SW 1271 (cell line): ENCODE results near the gene CRB3.
A peak's percentile ranks its signal among the peaks of the same experiment; 100 is the strongest.
"Not testable (repeated sequence)": the region's sequence is repeated elsewhere in the genome, so short reads cannot be mapped to it uniquely, and the experiment has no call there.

Experiments used
- DNase-seq, 2 experiments: peaks; one replicate each; lab custom pipeline; 2025; lab: John Stamatoyannopoulos, UW

CRB3 gene, protein sequence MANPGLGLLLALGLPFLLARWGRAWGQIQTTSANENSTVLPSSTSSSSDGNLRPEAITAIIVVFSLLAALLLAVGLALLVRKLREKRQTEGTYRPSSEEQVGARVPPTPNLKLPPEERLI

DNA sequence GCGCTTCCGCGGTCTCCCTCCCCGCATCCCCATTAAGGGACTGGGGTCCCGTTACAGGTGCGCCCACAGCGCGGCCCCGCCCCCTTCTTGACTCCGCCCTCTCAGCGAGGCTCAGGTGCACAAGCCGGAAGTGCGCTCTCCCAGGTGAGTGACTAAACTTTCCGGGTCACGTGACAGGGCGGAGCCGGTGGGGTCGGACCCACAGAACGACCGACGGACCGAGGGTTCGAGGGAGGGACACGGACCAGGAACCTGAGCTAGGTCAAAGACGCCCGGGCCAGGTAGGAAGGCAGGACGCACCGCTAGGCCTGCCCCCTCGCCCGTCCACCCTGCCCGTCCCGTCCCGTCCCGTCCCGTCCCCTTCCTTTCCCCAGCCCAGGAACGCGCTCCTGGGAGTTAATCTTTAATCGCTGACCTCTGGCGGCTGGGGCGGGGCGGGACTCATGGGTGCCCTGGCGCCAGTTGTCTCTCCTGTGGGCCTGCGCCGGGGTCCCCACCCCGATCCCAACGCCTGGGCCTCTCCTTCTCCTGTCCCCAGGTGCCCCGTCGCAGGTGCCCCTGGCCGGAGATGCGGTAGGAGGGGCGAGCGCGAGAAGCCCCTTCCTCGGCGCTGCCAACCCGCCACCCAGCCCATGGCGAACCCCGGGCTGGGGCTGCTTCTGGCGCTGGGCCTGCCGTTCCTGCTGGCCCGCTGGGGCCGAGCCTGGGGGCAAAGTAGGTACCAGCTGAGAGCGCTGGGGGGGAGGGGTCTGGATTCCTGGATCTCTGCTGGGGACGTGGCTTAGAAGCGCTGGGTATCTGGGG lies at the start of gene CRB3:
Gene CRB3, plus strand, starts transcription at position 202 of the 804 bp plus-strand sequence. Its CDS starts 431 bp downstream, at position 633.
- DNase-seq, result no peak

DNA sequence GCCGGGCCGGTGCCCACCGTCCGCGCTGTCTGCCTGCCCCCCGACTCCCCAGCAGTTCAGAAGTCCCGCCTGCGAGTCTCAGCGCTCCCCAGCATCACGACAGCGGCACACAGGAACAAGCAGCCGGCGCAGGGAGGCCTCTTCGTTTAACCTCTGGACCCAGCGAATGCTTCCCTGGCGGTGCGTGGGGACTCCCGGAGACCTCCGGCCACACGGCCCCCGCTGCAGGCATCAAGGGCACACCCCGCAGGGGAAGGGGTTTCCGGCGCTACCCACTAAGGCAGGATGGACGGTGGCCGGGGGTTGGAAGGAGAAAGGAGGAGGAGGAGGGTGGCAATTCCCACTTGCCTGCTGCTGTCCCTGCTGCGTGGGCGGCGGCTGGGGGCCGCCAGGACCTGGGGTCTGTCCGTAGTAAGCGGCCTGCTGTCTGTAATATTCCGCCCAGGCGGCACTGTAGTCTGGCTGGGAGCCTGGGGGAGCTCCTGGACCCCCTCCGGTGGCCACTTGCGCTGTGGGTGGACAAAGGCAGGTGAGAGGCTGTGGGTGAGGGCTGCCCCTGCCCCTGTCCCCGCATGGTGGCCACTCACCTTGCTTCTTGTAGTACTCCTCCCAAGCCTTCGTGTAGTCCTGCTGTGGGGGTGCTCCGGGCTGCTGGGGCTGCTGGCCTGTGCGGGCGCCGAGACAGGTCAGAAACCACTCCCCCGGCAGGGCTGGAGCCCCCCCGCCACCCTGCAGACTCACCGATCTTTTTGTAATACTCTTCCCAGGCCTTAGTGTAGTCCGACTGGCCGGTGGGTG lies 49.1 kb upstream of the CRB3 start:
- DNase-seq, result no peak

DNA sequence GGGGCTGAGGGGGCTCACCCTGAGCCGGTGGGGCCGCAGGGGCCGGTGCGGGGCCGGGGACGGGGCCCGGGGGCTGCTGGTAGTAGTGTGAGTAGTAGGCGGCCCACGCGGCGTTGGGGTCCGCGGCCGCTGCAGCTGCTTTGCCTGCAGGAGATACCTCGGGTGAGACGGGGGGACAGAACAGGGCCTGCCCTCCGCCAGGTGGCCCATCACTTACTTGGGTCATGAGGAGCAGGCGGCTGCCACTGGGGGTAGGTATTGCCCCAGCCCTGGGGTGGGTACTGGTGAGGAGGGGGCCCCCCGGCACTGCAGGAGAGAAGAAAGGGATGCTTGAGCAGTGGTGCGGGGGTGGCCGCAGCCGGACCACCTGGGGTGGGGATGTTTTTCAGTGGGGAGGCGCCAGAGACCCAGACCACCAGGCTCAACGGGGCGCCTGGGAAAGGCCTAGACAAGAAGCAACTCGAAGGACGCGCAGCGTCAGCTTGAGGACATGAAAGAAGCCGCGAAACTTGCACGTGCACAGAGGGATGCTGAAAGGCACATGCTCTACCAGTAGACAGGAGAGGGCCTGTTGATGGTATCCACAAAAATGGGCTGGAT lies 48.4 kb upstream of the CRB3 start:
- no peak for DNase-seq

DNA sequence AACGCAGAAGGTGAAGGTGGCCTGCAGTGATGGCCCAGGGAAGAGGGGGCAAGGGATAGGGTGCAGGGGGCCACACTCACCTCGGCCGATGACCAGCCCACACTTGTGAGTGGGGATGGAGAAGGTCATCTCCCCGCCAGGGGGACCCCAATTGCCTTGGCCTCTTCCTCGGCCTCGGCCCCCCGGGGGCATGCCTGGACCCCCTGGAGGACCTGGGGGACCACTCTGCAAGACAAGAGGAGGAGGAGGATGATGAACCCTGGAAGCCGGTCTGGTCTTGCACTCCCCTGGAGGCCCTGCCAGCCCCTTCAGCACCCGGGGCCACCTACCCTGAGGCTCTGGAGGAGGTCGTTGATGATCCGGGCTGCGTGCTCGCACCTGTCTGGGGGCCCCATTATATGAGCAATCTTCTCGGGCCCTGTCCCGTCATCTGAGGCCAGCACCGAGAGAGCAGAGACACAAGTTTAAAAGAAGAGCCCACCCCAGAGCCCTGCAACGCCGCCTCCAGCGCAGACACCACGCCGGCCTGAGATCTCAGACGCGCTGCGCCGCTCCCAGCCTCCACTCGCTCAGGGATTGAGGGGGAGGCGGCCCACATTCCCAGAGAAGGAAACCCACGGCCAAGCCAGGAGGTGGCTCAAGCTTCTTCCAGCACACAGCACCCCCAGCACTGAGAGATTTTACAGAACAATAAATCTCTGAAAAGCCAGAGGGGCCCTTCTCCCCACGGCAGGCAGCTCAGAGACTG lies 47.2 kb upstream of the CRB3 start:
- DNase-seq, result no peak

DNA sequence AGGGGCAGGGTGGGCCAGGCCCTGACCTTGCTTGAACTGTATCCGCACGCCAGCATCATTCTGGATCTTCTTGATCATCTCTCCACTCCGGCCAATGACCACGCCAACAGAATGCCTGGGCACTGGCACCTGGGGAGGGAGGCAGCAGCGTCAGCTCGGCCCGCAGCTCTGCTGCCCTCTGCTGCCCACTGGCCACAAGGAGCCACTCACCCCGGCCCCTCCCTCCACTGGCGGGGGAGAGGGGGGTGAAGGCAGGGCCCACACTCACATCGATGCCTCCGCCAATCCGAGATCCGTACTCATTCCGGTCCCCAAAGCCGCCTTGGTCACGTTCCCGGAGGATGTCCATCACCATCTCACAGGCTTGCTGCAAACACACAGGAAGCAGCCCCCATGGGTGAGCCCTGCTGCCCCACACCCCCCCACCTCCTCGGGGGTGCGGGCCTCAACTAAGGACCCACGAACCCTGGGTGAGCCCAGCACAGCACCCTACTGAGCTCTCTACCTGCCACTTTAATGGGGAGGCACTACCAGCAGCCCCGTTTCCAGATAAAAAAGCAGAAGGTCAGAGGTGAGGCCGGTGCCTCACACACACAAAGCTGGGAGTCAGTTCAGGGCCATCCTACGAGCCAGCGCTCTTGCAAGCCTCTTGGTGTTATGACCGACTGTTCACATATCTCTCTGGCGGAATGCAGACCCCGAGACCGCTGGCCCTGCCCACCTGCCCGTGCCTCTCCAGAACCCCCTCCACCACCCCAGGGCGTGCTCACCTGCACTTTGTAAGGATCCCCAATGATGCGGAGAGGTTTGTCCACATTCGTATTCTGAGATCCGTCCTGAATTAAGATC lies 46.1 kb upstream of the CRB3 start:
- DNase-seq, result no peak

DNA sequence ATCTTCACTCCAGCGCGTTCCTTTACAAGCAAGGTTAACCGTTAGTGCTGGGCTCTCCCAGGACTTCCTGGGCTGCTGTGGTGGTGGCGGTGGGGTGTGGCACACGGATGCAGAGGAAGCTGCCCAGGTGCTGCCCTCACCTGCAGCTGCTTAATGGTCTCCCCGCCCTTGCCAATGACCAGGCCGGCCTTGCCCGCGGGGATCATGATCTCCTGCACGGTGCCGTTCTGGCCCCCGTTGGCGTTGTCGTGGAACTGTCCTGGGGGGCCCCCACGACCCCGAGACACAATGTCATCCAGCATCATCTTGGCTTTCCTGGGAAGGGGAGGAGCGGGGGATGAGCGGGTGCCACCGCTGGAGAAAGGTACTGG lies 45.5 kb upstream of the CRB3 start:
- no peak for DNase-seq

DNA sequence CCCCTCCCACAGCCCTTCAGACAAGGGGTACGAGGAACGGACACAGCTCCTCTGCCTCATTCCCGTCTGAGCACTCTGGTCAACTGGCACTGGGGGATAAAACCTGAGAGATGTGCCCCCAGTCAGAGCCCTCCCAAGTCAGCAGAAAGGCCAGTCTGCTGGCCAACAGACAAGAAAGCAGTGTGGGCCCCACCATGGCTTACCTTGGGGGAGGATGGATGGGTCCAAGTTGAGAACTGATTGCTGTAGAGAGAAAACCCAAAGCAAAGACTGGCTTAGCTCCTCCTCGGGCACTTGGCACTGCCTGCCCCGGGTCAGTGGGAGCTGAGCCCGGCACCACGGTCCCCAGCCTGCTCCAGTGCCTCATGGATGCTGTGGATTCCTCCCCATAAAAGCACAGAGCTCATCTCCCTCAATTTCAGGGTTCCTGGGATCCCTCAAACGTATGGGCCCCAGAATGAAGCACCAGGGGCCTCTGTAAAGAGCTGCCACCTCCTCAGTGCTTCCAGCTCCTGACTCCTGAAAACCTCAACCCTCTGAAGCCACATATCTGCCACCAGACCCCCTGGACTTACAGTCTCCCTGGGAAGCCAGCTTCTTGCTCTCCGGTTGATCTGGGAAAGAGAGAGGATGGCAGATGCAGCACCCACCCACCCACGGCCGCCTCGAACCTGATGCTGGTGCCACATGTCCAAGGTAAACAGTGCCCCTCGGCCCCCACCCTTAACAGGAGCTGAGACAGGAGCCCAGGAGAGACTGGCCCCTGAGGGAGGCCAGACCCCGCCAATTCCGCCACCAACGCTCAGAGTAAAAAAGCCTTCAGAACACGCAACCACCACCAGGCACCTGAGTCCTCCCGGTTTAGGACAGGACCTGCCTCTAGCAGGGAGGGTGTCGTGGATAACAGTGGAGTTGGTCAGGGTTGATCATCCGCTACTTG lies 42.7 kb upstream of the CRB3 start:
- DNase-seq, result no peak

DNA sequence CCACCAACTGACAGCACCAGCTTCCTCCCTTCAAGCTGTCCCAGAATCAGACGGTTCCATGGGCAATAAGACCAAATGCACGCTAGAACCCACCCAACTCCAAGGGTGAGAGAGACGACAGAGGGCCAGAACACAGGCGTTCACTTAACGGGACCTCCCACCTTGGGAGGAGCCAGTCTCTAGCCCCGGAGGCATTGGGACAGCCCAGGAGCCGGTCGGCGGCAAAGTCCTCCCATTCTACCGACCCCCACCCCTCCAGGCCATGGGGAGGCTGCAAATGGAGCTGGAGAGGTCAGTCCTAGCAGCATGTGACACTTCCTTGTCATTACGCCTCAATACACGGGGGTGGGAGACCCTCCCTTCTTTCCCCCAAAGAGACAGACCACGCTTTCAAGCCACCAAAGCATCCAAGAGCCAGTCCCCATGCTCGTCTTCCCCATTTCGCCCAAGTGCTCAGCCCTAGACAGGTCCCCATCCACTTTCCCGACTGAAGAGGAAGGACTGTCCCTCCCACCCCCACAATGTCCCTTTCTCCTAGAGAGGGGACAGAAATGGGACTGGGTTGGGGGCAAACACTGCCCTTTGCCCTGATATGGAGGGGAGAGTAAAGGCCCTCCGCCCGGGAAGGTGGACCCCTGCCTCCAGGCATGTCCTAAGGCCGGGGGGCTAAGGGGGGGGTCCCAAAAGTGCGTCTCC lies 40.4 kb upstream of the CRB3 start:
- DNase-seq, result peak; percentile 27 to 67

DNA sequence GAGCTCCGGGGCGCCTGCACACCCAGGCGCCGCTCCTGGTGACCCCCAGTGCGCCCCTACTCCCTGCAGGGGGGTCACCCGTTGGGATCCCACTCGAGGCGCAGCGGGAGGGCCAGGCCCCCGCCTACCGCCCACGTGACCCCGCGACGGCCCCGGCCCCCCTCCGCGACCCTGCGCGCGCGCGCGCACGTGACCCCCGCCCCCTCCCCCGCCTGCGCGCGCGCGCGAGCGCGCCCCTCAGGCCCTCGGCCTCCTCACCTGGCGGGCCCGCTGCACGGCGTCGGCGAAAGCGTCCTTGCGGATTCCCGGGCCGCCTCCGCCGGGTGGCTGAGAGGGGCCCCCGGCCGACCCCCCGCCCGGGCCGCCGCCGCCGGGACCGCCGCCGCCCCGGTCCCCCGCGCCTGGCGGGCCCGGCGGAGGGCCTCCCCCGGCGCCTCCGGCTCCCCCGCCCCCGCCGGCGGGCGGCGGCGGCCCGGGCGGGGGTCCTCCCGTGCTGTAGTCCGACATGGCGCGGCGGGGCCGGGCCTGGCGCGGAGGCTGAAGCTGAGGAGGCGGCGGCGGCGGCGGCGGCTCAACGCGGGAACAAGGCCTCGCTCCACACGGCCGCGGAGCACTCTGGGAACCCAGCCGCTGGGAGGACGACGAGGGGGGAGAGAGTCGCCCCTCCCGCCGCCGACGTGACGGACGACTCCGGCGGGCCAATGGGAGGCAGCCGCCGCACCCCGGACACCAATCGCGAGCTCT lies 39.7 kb upstream of the CRB3 start, which contains the start of gene KHSRP:
Gene KHSRP, minus strand, starts transcription at position 617 of the 744 bp plus-strand sequence. Its CDS starts 110 bp downstream, at position 507.
- DNase-seq, result no peak

DNA sequence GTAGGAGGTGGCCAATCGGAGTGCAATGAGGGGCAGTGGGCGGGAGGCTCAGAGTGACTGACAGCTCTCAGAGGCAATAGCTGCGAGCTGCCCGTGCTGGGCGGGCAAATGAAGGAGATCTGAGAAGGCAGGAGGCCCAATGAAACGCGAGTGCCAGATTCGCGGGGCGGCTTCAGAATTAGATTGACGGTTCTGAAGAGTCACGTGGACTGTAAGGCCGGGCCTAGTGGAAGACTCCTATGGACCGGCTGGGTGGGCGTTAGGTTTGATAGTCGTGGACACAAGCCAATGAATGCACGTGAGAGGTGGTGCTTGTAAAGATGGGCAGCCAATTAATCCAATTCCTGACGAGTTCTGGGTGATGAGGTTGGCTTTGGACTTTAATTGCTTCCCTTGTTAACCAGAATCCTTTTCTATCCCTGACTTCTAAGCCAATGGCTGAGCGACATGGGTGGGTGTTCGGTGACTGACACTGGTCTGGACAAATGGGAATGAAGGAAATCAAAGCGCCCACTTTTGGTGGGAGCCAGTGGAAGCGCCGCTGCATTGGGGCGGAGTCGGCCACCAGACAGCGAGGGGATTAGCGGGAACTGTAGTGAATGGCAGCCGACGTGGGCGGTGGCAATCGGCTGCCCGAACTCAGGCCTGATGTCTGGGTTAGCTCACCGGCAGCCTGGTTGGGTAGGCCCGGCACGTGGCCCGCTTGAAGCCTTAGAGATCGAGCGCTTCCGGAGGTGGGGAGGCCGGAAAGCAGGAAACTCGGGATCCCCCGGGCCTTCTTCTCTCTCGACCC lies 38.9 kb upstream of the CRB3 start:
- peak; percentile 100 for DNase-seq

DNA sequence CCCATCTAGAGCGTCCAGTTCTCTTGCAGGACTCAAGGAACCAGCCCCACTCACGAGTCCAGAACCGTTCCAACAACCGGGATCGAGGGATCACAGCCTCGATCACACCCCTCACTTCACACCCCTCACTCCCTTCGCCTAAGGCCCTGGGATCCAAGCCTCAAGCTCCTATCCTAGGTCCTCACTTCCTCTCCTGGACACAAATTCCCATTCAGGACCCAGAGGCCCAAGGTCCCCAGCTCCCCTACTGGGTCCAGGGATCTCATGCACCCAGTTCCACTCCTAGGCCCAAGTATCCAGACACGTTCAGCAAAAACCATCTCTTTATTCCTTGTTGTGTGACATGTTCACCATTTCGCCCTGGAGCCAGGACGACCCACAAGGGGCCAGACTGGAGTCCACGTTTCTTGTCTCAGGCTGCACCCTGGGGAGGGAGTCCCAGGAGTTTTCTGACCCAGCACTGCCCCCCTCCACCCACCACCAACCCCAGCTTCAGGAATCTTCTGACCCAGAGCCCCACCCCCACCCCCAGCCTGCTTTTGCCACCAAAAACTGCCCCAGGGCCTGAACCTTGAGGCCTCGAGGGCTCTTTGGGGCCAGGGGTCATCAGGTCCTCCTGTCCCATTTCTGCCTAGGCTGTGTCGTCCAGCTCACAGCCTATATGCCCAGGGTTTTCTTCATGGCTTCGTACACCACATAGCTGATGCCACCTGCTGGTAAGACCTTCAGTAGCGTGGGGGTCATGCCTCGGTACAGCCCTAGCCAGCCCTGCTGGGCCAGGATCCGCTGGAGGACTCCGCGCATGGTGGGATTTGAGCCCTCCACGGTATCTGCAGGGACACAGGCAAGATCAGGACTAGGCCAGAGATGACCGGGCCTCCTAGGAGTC lies 38.1 kb upstream of the CRB3 start:
- DNase-seq, result no peak

DNA sequence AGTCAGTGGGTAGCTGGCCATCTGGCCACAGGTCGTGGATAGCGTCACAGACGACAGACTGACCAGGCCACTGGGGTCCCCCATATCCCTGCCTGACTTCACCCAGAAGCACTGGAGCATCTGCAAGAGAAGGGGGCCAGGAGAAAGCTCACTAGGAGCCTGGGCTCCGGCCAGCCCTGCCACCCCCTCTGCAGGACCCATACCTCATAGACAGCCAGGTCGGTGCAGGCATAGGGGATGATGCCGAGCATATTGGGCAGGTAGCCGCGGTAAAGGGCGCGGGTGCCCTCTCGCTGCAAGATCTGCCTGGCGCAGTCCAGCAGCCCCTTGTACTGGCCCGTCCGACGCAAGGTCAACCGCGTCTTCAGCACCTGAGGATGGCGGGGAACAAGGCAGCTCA lies 36.9 kb upstream of the CRB3 start:
- DNase-seq, result no peak

DNA sequence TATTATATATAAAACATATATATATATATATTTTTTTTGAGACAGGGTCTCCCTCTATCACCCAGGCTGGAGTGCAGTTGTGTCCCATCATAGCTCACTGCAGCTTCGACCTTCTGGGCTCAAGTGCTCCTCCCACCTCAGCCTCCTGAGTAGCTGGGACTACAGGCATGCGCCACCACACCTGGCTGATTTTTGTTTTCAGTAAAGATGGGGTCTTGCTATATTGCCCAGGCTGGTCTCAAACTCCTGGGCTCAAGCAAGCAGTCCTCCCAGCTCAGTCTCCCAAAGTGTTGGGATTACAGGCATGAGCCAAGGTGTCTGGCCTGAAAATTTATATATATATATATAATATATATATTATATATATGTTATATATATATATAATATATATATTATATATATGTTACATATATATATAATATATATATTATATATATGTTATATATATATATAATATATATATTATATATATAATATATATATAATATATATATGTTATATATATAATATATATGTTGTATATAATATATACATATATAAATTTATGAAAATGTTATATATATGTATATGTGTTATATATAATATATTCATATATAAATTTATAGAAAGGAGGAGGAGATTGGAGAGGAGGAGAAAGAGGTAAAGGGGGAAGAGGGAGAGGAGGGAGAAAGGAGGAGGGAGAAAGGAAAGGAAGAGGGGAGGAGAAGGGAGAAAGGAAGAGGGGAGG lies 35.2 kb upstream of the CRB3 start:
- DNase-seq, result not testable (repeated sequence)

DNA sequence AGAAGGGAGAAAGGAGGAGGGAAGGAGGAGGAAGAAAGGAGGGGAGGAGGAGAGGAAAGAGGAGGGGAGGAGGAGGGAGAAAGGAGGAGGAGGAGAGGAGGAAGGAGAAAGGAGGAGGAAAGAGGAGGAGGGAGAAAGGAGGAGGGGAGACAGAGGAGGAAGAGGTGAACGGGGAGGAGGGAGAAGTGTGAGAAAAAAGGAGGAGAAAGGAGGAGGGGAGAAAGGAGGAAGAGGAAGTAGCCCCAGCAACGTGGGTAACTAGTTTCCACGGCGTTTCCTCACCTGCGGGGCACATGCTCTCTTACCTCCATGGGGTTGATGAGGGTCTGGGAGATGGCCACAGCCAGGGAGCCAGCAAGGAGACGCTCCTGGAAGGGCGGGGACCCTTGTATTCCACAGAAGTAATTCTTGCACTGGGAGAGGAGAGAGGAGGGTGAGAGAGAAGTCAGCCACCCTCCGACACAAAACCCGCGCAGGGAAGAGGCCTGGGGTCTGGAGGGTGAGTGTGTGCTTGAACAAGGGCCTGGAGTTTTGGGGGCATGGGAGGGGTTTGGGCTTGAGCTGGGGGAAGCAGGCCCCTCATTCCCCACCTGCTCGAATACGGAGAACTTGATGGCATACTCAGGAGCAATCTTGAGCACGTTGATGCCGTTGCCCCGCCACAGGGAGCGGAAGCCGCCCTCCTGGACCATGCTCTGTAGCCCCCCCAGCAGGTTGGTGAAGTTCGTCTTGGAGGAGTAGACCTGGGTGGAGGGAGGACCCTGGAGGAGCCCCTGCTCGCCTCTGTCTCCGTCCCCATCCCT lies 34.5 kb upstream of the CRB3 start:
- DNase-seq, result no peak

DNA sequence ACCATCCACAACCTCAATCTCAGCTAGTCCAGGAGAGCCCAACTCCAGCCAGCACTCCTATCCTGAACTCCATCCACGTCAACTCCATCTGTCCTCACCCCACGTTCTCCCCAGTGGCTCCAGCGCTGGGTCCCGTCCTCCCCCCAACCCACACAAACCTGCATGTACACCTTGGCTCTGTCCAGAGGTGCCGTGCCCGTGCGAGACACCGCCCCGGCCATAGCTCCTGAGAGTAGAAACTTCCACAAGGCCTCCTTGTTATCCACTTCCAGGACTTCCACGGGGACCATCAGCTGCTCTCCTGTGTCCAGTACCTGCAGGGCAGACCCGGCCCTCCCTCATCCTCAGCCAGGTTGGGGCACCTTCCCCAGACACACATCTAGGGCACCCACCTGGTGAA lies 32.2 kb upstream of the CRB3 start:
- no peak for DNase-seq
